Measurements from ENCODE around the gene ASPG. TPM values are rescaled to one million over a fixed set of nuclear protein-coding genes. Genes with fewer than 3 reads are reported as not detected.

The ASPG gene
- total RNA-seq, 1 experiment from 2014 or later: 0.22 TPM

DNA sequence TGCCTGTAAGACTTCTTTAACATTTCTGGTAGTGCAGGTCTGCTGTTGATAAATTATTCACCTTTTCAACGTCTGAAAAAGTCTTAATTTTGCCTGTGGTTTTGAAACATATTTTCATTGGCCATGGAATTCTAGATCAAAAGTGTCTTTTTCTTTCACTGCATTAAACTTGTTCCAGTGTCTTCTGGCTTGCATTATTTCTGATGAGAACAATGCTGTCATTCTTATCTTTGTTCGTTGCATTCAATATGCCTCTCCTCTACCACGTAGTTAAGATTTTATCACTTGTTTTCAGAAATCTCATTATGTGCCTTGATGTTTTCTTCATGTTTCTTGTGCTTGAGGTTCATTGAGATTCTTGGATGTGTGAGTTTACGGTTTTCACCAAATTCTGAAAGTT, 39.5 kb downstream of the ASPG start:
- intact Hi-C loops (cut with micrococcal nuclease): no loop called here
- Histone ChIP-seq H3F3A (ENCODE audit: low read length, unreplicated experiment) (no peaks in the 10 kb centered on the region), H3K4me3 (ENCODE audit: low read length) (no peak overlapping the region), H3K9me3 (ENCODE audit: low read length) (0 out of 2 replicates have a peak, but pooled peaks cover 8% of the 10 kb centered on the region), H3K79me2 (ENCODE audit: low read length) (no peaks in the 10 kb centered on the region), H4K20me1 (ENCODE audit: low read length) (no peaks in the 10 kb centered on the region), H2AFZ (ENCODE audit: low read length) (no peak overlapping the region), H3K9me2 (replicated peaks; ENCODE audit: low read length) (no peaks in the 10 kb centered on the region), H3K27ac (ENCODE audit: low read length) (no peak overlapping the region), H3K27me3 (ENCODE audit: low read length) (peaks cover 7% of the 10 kb centered on the region; the same call in 1 of the 2 replicates), H3K4me1 (ENCODE audit: insufficient read depth, low read length) (peaks cover 4% of the 10 kb centered on the region; the same call in 1 of the 2 replicates), H3K4me2 (ENCODE audit: low read length) (no peak overlapping the region), H3K9ac (ENCODE audit: low read length) (no peak overlapping the region), H3K36me3 (ENCODE audit: low read depth, low read length) (no peaks in the 10 kb centered on the region)
- POLR2A ChIA-PET (ENCODE audit: unreplicated experiment): no interaction called here
- TF ChIP-seq EZH2phosphoT487 (IDR thresholded peaks at IDR 0.05; ENCODE audit: borderline replicate concordance, low read length) (no peak), EZH2 (IDR thresholded peaks at IDR 0.05; ENCODE audit: low read length, unreplicated experiment) (no peak), CTCF (conservative IDR thresholded peaks at IDR 0.05; ENCODE audit: low read depth, low read length) (no peak)
- no TSS peak for BruUV-seq (replicated peaks)
- ATAC-seq (no peak), DNase-seq (no peak)
- CTCF ChIA-PET: no interaction called here

DNA sequence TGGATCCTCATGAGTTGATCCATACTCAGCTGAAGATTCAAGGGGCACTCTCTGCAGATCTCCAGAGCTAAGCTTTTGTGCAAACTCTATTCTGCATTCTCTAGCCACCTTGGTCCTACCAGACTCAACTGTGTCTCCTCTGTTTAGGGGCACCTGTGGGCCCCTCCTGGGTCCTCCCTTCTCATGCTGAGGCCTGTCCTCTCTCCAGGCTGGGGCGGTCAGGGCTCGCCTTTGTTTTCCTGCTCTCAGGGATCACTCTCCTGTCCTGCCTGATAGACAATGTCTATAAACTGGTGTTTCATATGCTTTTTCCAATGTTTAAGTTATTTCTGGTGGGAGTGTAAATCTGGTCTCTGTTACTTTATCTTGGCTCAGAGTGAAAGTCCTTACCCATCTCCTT, 41.3 kb downstream of the ASPG start:
- Histone ChIP-seq H3K27me3 (ENCODE audit: low read length) (peaks cover 7% of the 10 kb centered on the region; the same call in 1 of the 2 replicates), H3K27ac (ENCODE audit: low read length) (no peak overlapping the region), H3K9me2 (replicated peaks; ENCODE audit: low read length) (no peaks in the 10 kb centered on the region), H3K9ac (ENCODE audit: low read length) (no peak overlapping the region), H2AFZ (ENCODE audit: low read length) (no peak overlapping the region), H3K4me1 (ENCODE audit: insufficient read depth, low read length) (no peaks in the 10 kb centered on the region), H3K79me2 (ENCODE audit: low read length) (no peaks in the 10 kb centered on the region), H3K36me3 (ENCODE audit: low read depth, low read length) (no peaks in the 10 kb centered on the region), H3F3A (ENCODE audit: low read length, unreplicated experiment) (no peaks in the 10 kb centered on the region), H4K20me1 (ENCODE audit: low read length) (no peaks in the 10 kb centered on the region), H3K4me2 (ENCODE audit: low read length) (no peak overlapping the region), H3K4me3 (ENCODE audit: low read length) (no peak overlapping the region), H3K9me3 (ENCODE audit: low read length) (0 out of 2 replicates have a peak, but pooled peaks cover 8% of the 10 kb centered on the region)
- POLR2A ChIA-PET (ENCODE audit: unreplicated experiment): no interaction called here
- no peak for DNase-seq
- CTCF ChIA-PET: no interaction called here
- TF ChIP-seq CTCF (conservative IDR thresholded peaks at IDR 0.05; ENCODE audit: low read depth, low read length) (no peak), EZH2phosphoT487 (IDR thresholded peaks at IDR 0.05; ENCODE audit: borderline replicate concordance, low read length) (no peak), EZH2 (IDR thresholded peaks at IDR 0.05; ENCODE audit: low read length, unreplicated experiment) (no peak)
- ATAC-seq: no peak
- intact Hi-C loops (cut with micrococcal nuclease): no loop called here
- no TSS peak for BruUV-seq (replicated peaks)

DNA sequence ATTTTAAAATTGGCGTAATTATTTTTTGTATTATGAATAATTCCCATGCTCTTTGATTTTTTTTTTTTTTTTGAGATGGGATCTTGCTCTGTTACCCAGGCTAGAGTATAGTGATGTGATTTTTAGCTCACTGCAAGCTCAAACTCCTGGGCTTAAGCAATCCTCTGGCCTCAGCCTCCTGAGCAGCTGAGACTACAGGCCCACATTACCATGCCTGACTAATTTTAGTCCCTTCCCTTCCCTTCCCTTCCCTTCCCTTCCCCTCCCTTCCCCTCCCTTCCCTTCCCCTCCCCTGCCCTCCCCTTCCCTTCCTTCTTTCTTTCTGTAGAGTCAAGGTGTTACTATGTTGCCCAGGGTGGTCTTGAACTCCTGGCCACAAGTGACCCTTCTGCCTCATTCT, 43.5 kb downstream of the ASPG start:
- no peak for TF ChIP-seq EZH2 (IDR thresholded peaks at IDR 0.05; ENCODE audit: low read length, unreplicated experiment)
- no peak for TF ChIP-seq CTCF (conservative IDR thresholded peaks at IDR 0.05; ENCODE audit: low read depth, low read length)
- TF ChIP-seq EZH2phosphoT487 (IDR thresholded peaks at IDR 0.05; ENCODE audit: borderline replicate concordance, low read length): no peak
- DNase-seq (no peak), ATAC-seq (no peak)
- Histone ChIP-seq H3K4me1 (ENCODE audit: insufficient read depth, low read length) (no peaks in the 10 kb centered on the region), H3K27ac (ENCODE audit: low read length) (no peak overlapping the region), H4K20me1 (ENCODE audit: low read length) (no peaks in the 10 kb centered on the region), H3K4me2 (ENCODE audit: low read length) (no peak overlapping the region), H3K9me2 (replicated peaks; ENCODE audit: low read length) (no peaks in the 10 kb centered on the region), H2AFZ (ENCODE audit: low read length) (no peak overlapping the region), H3K4me3 (ENCODE audit: low read length) (no peak overlapping the region), H3K9ac (ENCODE audit: low read length) (no peak overlapping the region), H3F3A (ENCODE audit: low read length, unreplicated experiment) (no peaks in the 10 kb centered on the region), H3K79me2 (ENCODE audit: low read length) (no peaks in the 10 kb centered on the region), H3K27me3 (ENCODE audit: low read length) (peaks cover 9% of the 10 kb centered on the region; the same call in 1 of the 2 replicates), H3K9me3 (ENCODE audit: low read length) (0 out of 2 replicates have a peak, but pooled peaks cover 8% of the 10 kb centered on the region), H3K36me3 (ENCODE audit: low read depth, low read length) (no peaks in the 10 kb centered on the region)
- CTCF ChIA-PET: interaction anchor here (0.6 to 1.1 kb wide), 2 partner anchors 49 to 51 kb away, joined by 3 read pairs; no protein-coding TSS in a partner anchor
- intact Hi-C loops (cut with micrococcal nuclease): no loop called here
- BruUV-seq (replicated peaks): no TSS peak
- POLR2A ChIA-PET (ENCODE audit: unreplicated experiment): no interaction called here

Data from PC-3 (cell line).